Measurements from ENCODE around the gene LSM12.

The LSM12 gene

DNA sequence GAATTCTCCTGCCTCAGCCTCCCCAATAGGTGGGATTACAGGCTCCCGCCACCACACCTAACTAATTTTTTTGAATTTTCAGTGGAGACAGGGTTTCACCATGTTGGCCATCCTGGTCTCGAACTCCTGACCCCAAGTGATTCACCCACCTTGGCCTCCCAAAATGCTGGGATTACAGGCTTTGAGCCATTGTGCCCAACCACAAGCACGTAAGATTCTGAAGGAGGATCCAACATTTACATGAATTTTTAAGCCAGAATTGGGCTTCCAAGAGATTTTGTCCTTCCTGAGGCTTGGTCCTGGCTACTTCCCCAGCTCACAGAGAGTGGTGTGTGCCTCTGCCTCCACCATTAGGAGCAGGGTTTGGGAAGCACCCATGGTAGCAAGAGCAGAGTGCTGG is 15.2 kb upstream of the LSM12 start (continued):
- TF ChIP-seq, protein P1, sequence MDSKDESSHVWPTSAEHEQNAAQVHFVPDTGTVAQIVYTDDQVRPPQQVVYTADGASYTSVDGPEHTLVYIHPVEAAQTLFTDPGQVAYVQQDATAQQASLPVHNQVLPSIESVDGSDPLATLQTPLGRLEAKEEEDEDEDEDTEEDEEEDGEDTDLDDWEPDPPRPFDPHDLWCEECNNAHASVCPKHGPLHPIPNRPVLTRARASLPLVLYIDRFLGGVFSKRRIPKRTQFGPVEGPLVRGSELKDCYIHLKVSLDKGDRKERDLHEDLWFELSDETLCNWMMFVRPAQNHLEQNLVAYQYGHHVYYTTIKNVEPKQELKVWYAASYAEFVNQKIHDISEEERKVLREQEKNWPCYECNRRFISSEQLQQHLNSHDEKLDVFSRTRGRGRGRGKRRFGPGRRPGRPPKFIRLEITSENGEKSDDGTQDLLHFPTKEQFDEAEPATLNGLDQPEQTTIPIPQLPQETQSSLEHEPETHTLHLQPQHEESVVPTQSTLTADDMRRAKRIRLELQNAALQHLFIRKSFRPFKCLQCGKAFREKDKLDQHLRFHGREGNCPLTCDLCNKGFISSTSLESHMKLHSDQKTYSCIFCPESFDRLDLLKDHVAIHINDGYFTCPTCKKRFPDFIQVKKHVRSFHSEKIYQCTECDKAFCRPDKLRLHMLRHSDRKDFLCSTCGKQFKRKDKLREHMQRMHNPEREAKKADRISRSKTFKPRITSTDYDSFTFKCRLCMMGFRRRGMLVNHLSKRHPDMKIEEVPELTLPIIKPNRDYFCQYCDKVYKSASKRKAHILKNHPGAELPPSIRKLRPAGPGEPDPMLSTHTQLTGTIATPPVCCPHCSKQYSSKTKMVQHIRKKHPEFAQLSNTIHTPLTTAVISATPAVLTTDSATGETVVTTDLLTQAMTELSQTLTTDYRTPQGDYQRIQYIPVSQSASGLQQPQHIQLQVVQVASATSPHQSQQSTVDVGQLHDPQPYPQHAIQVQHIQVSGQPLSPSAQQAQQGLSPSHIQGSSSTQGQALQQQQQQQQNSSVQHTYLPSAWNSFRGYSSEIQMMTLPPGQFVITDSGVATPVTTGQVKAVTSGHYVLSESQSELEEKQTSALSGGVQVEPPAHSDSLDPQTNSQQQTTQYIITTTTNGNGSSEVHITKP (tag by site-specific recombination; IDR thresholded peaks at IDR 0.05) = no peak
- no peak for TF ChIP-seq BCL11B (tag by site-specific recombination; IDR thresholded peaks at IDR 0.05; ENCODE audit: low read depth)
- TF ChIP-seq ZNF747 (tag by site-specific recombination; IDR thresholded peaks at IDR 0.05) = no peak

DNA sequence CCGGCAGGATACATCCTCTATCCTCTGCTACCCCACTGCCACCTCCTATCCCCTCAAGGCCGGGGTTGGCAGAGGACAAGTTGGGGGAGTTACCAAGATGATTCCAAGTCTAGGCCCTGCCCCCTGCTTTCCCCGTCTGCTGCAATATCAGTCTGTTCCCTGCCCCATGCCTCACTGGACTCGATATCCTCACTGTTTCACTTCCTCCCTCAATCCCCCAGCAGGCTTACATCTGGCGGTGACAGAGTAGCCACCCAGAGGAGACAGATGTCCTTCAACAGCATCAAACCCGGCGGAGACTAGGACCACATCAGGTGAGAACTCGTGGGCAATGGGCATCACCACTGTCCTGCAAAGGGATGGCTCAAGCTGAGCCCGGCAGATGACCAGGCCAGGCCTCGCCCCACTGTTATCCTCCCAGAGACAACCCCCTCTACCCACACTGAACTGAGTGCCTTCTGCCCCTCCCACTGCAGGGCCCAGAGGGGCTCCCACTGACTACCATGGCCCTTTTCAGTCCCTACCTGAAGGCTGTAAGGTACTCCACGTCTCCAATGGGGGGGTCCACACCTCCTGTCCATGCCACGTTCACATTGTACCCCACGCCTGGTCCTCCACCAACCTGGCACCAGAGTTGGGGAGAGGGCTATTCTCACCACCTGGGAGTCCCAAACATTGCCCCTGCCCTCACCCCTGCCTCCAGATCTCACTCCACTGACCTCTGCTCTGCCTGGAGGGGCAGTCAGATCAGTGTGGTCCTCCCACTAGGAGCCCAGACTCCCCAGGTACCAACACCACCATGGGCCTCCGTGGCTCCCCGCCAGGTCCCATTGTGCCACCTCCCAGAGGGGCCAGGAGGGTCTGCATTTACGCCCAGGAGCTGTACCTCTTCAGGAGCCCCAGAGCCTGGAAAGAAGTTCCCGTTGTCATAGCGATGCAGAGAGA is 13.7 kb upstream of the LSM12 start:
- H3K27ac ChIP-seq (ENCODE audit: extremely low read depth, low read depth, low read length) = no peak overlapping the region
- H3K9me3 ChIP-seq (ENCODE audit: control insufficient read depth, insufficient read depth, low read depth, low read length) = no peaks in the 10 kb centered on the region
- peaks cover 6% of the 10 kb centered on the region for H3K4me1 ChIP-seq (ENCODE audit: control insufficient read depth, insufficient read depth, low read length)
- CTCF ChIA-PET = no interaction called here
- TF ChIP-seq GLIS2 (tag by site-specific recombination; IDR thresholded peaks at IDR 0.05) = peak; percentile 55
- TF ChIP-seq, protein P2, sequence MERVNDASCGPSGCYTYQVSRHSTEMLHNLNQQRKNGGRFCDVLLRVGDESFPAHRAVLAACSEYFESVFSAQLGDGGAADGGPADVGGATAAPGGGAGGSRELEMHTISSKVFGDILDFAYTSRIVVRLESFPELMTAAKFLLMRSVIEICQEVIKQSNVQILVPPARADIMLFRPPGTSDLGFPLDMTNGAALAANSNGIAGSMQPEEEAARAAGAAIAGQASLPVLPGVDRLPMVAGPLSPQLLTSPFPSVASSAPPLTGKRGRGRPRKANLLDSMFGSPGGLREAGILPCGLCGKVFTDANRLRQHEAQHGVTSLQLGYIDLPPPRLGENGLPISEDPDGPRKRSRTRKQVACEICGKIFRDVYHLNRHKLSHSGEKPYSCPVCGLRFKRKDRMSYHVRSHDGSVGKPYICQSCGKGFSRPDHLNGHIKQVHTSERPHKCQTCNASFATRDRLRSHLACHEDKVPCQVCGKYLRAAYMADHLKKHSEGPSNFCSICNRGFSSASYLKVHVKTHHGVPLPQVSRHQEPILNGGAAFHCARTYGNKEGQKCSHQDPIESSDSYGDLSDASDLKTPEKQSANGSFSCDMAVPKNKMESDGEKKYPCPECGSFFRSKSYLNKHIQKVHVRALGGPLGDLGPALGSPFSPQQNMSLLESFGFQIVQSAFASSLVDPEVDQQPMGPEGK (tag by site-specific recombination; IDR thresholded peaks at IDR 0.05) = no peak
- peaks cover 8 to 86% of the 10 kb centered on the region in 2 experiments for H3K36me3 ChIP-seq (ENCODE audit: control insufficient read depth in 2 of 2, insufficient read depth in 1 of 2, low read length in 2 of 2)
- POLR2A ChIA-PET = interaction anchor here (1.3 kb wide), 1 partner anchor 15 kb away, joined by 3 read pairs; no protein-coding TSS in a partner anchor
- no peak overlapping the region for H3K4me3 ChIP-seq (ENCODE audit: low read depth, low read length)

DNA sequence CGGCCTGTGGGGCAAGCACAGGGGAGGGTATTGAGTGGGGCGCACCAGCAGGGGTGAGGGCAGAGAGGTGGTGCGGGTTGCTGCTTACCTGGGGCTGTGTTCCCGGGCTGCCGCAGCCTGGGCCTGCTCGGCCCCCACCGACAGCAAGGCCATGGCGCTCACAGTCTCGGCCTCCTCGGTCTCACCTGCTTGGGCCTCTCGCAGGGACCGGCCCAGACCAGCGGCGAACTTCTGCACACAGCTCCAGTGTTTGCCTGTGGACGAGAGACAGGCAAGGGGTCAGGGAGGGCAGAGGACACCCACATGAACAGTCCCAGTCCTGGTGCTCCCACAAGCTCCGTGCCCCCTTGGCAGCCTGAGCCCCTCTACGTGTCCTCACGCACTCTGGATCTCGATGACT is 11.9 kb upstream of the LSM12 start:
- Histone ChIP-seq H3K27ac (ENCODE audit: extremely low read depth, low read depth, low read length) (no peak overlapping the region), H3K9me3 (ENCODE audit: control insufficient read depth, insufficient read depth, low read depth, low read length) (no peaks in the 10 kb centered on the region), H3K36me3 (ENCODE audit: control insufficient read depth in 2 of 2, insufficient read depth in 1 of 2, low read length in 2 of 2) (peaks cover 11 to 89% of the 10 kb centered on the region in 2 experiments), H3K4me1 (ENCODE audit: control insufficient read depth, insufficient read depth, low read length) (peaks cover 6% of the 10 kb centered on the region), H3K4me3 (ENCODE audit: low read depth, low read length) (no peak overlapping the region)
- CTCF ChIA-PET = interaction anchor here (0.6 to 0.8 kb wide), 2 partner anchors 94 to 202 kb away, joined by 3 read pairs; no protein-coding TSS in a partner anchor
- TF ChIP-seq ZBTB17 (tag by site-specific recombination; IDR thresholded peaks at IDR 0.05) (no peak), KLF9 (tag by site-specific recombination; IDR thresholded peaks at IDR 0.05; ENCODE audit: low read depth) (no peak), ZNF16 (tag by site-specific recombination; IDR thresholded peaks at IDR 0.05; ENCODE audit: low read depth) (no peak), ZNF843 (tag by site-specific recombination; IDR thresholded peaks at IDR 0.05) (no peak)
- TF ChIP-seq, protein P3, sequence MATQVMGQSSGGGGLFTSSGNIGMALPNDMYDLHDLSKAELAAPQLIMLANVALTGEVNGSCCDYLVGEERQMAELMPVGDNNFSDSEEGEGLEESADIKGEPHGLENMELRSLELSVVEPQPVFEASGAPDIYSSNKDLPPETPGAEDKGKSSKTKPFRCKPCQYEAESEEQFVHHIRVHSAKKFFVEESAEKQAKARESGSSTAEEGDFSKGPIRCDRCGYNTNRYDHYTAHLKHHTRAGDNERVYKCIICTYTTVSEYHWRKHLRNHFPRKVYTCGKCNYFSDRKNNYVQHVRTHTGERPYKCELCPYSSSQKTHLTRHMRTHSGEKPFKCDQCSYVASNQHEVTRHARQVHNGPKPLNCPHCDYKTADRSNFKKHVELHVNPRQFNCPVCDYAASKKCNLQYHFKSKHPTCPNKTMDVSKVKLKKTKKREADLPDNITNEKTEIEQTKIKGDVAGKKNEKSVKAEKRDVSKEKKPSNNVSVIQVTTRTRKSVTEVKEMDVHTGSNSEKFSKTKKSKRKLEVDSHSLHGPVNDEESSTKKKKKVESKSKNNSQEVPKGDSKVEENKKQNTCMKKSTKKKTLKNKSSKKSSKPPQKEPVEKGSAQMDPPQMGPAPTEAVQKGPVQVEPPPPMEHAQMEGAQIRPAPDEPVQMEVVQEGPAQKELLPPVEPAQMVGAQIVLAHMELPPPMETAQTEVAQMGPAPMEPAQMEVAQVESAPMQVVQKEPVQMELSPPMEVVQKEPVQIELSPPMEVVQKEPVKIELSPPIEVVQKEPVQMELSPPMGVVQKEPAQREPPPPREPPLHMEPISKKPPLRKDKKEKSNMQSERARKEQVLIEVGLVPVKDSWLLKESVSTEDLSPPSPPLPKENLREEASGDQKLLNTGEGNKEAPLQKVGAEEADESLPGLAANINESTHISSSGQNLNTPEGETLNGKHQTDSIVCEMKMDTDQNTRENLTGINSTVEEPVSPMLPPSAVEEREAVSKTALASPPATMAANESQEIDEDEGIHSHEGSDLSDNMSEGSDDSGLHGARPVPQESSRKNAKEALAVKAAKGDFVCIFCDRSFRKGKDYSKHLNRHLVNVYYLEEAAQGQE (tag by site-specific recombination; IDR thresholded peaks at IDR 0.05) = no peak
- TF ChIP-seq, protein P4, sequence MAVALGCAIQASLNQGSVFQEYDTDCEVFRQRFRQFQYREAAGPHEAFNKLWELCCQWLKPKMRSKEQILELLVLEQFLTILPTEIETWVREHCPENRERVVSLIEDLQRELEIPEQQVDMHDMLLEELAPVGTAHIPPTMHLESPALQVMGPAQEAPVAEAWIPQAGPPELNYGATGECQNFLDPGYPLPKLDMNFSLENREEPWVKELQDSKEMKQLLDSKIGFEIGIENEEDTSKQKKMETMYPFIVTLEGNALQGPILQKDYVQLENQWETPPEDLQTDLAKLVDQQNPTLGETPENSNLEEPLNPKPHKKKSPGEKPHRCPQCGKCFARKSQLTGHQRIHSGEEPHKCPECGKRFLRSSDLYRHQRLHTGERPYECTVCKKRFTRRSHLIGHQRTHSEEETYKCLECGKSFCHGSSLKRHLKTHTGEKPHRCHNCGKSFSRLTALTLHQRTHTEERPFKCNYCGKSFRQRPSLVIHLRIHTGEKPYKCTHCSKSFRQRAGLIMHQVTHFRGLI (tag by site-specific recombination; IDR thresholded peaks at IDR 0.05) = no peak
- TF ChIP-seq, protein P2 (tag by site-specific recombination; IDR thresholded peaks at IDR 0.05) = no peak
- POLR2A ChIA-PET = interaction anchor here (1.1 to 1.3 kb wide), 2 partner anchors 8 to 17 kb away, joined by 3 to 7 read pairs; no protein-coding TSS in a partner anchor

All from HEK293 (cell line).